Stomach (tissue), 9 donors: ENCODE data around the gene STXBP3. TPM values are rescaled to one million over a fixed set of nuclear protein-coding genes. Genes with fewer than 3 reads are reported as not detected.

Source experiments
- DNase-seq, 2 donors: peaks; one replicate each; pipeline versions ENCODE4 v3.0.0 to v3.0.0-alpha.2; 2013 to 2019
- H3K27ac ChIP-seq, 5 donors: fragments of 200-600 bp in 4 of 5; sonication (generic) in 4 of 5; one replicate each; pipeline ENCODE4 v1.5.1; 2013 to 2019; ENCODE audit warnings: mild to moderate bottlenecking in 1 of 5, moderate library complexity in 1 of 5
- H3K27me3 ChIP-seq, 3 donors: fragments of 200-600 bp; sonication (generic); one replicate each; pipeline ENCODE4 v1.5.1; 2017 to 2019; ENCODE audit warnings: mixed run types in 1 of 3
- H3K36me3 ChIP-seq, 4 donors: fragments of 200-600 bp; sonication (generic); 1 replicate in 3 of 4; 2 replicates in 1 of 4; pipeline ENCODE4 v1.5.1; 2016 to 2019
- H3K4me1 ChIP-seq, 4 donors: fragments of 200-600 bp; sonication (generic); one replicate each; pipeline ENCODE4 v1.5.1; 2016 to 2019
- H3K4me3 ChIP-seq, 4 donors: fragments of 200-600 bp; sonication (generic) in 3 of 4; one replicate each; pipeline ENCODE4 v1.5.1; 2016 to 2019; ENCODE audit warnings: mild to moderate bottlenecking in 1 of 4
- H3K9me3 ChIP-seq, 4 donors: fragments of 200-600 bp; sonication (generic); one replicate each; pipeline ENCODE4 v1.5.1; 2016 to 2019
- EP300 ChIP-seq: sonication (generic); formaldehyde crosslinking; IDR thresholded peaks from one replicate; pipeline ENCODE4 v1.6.1; 2017; ENCODE audit warnings: antibody characterized with exemption
- POLR2A ChIP-seq, 4 donors: fragments of 450-650 bp; IDR thresholded peaks; one replicate each; pipeline ENCODE4 v1.6.1; 2016; ENCODE audit warnings: antibody characterized with exemption in 4 of 4, control low read depth in 2 of 4, mild to moderate bottlenecking in 1 of 4, moderate library complexity in 1 of 4
- POLR2AphosphoS5 ChIP-seq, 3 donors: sonication (generic); formaldehyde crosslinking; IDR thresholded peaks; one replicate each; pipeline ENCODE4 v1.6.1; 2016; ENCODE audit warnings: antibody characterized with exemption in 3 of 3
- WGBS, 5 donors: extraction: QIAGEN DNeasy Blood & Tissue Kit in 3 of 5; methylation state at CpG; one replicate each; pipeline versions ENCODE4 v1.1.5 to v1.1.7; 2013 to 2018; 5-methylcytosine and 5-hydroxymethylcytosine counted together
- intact Hi-C: fragments of 100-400 bp; cut with DNase I; formaldehyde crosslinking; loops from one replicate; pipeline ENCODE4 v1.15.1; 2023; ENCODE audit warnings: low total_unique reads
- polyA plus RNA-seq, 3 donors: library from polyadenylated mRNA; stranded (reverse); fragments of 200-250 nt; gene quantifications; one replicate each; pipeline ENCODE4 v1.2.3, GENCODE V29; 2013
- total RNA-seq, 5 donors: library from RNA; depleted of rRNA; stranded (reverse); fragments of >200 nt; gene quantifications; one replicate each; pipeline versions ENCODE4 v1.1.0 to v1.2.3, GENCODE V29; 2014 to 2016
- TF ChIP-seq, protein P1 (sequence below), 7 experiments: fragments of 450-650 bp in 4 of 7; fragments of 200-600 bp in 3 of 7; sonication (generic) in 3 of 7; IDR thresholded peaks; one replicate each; pipeline ENCODE4 v1.5.1; 2016 to 2019; ENCODE audit warnings: antibody characterized with exemption in 7 of 7, control low read depth in 2 of 7, mild to moderate bottlenecking in 1 of 7
- donor health status: healthy with polysubstance abuse.
- donor health status: Bipolar disorder and iron deficiency.
- donor health status: healthy.

The STXBP3 gene
- total and polyA plus RNA-seq, 8 donors = 11.7 to 170 (median 30.8) TPM

DNA sequence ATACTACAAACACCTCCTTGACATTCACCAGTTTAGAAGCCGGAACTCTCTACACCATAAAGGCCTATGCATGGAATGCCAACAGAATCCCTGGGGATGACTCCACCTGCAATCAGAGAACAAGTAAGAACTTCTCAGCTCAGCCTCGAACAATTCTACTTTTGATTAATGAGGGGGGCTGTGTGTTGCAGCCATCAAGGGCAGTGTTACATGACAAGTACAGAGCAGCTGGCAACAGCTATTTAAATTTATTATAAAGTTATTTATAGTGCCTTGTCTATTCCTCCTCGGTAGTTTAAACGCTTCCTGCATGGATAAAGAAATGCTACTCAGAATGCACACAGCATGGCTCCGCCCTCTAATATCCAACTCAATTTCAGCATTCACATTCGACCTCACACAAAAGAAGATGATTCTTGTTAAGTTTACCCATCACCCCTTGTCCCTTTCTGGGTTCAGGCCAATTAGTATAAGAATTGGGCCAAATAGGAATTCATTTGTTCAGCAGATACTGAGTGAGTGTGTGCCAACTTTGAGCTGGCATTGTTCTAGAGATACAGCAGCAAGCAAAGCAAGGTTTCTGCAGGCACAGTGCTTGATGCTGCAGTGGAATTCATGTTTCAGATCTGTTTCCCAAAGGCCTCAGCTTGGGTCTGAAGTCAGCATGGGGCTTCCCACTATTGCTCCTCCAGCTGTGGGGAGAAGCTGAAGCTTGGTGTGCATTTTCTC lies 27.4 kb upstream of the STXBP3 start:
- Histone ChIP-seq H3K4me1 (no peaks in the 10 kb centered on the region), H3K4me3 (no peak overlapping the region), H3K27ac (no peak overlapping the region), H3K36me3 (no peaks in the 10 kb centered on the region), H3K9me3 (no peaks in the 10 kb centered on the region), H3K27me3 (no peaks in the 10 kb centered on the region)
- intact Hi-C loops = no loop called here
- TF ChIP-seq, protein P1, sequence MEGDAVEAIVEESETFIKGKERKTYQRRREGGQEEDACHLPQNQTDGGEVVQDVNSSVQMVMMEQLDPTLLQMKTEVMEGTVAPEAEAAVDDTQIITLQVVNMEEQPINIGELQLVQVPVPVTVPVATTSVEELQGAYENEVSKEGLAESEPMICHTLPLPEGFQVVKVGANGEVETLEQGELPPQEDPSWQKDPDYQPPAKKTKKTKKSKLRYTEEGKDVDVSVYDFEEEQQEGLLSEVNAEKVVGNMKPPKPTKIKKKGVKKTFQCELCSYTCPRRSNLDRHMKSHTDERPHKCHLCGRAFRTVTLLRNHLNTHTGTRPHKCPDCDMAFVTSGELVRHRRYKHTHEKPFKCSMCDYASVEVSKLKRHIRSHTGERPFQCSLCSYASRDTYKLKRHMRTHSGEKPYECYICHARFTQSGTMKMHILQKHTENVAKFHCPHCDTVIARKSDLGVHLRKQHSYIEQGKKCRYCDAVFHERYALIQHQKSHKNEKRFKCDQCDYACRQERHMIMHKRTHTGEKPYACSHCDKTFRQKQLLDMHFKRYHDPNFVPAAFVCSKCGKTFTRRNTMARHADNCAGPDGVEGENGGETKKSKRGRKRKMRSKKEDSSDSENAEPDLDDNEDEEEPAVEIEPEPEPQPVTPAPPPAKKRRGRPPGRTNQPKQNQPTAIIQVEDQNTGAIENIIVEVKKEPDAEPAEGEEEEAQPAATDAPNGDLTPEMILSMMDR (IDR thresholded peaks at IDR 0.05) = no peak
- TF ChIP-seq POLR2AphosphoS5 (IDR thresholded peaks at IDR 0.05) = no peak
- no peak for TF ChIP-seq POLR2A (IDR thresholded peaks at IDR 0.05)
- TF ChIP-seq EP300 = no peak
- WGBS, 5 donors = 48 to 57% (median 52%) methylated on average over 6 of the region's 6 CpGs
- DNase-seq = no peak

DNA sequence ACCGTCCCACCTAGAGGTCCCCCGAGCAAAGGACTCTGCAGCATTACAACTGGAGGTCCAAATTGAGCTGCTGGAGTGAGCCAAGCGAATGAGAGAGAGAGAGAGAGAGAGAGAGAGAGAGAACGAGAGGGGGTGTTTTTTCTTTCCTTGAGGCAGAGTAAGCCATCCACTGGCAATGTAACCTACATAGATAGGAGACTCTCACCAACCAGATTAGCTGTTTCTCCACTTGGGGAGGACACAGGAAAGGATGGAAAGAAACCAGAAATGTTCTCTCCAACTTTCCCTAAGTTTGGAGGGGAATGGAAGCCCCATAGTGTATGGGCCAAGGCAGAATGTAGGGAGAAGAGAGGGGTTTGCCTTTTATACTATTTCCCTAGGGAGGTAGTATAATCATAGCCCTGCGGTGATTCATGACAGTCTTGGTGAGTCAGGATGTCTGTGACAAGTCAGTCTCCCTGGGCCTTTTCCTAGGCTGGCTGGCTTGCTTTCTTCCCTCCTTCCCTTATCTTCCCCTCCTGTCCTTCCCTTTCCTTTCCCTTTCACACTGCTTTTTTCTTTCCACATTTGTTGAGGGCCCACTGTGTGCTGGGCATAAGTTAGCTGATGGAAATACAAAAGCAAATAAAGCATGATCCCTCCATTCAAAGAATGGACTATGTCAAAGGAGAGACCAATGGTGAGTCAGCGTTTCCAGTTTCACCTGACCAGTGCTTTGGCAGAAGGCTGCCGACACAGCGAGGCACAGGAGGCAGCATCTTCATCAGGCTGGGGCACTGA lies 26.6 kb upstream of the STXBP3 start:
- Histone ChIP-seq H3K27ac (no peak overlapping the region), H3K36me3 (no peaks in the 10 kb centered on the region), H3K9me3 (no peaks in the 10 kb centered on the region), H3K4me3 (no peak overlapping the region), H3K4me1 (no peaks in the 10 kb centered on the region), H3K27me3 (no peaks in the 10 kb centered on the region)
- intact Hi-C loops = no loop called here
- TF ChIP-seq POLR2AphosphoS5 (IDR thresholded peaks at IDR 0.05) = no peak
- WGBS, 5 donors = 73 to 81% (median 78%) methylated on average over 8 of the region's 8 CpGs
- no peak for DNase-seq

DNA sequence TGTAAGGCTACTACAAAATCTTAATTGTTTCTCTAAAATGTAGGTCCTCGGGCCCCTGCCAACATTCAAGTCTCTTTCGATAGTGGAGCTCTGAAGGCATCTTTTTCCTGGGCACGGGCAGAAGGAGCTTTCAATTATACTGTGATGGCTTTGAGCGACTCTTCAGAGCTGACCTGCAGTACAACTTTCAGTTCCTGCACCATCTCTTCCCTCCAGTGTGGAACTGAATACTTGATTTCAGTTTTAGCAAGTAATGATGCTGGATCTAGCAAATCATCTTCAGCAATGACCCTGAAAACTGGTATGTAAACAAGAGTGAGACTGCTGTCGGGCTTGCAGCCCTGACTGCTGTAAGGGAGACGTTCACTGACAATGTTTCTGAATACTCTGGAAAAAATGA lies 24.2 kb upstream of the STXBP3 start:
- Histone ChIP-seq H3K27ac (no peak overlapping the region), H3K4me1 (peaks cover 0 to 6% (median 4%) of the 10 kb centered on the region in 4 donors), H3K36me3 (no peaks in the 10 kb centered on the region), H3K27me3 (no peaks in the 10 kb centered on the region), H3K9me3 (no peaks in the 10 kb centered on the region), H3K4me3 (no peak overlapping the region)
- whole genome bisulfite sequencing, 5 donors = 56 to 71% (median 67%) methylated on average over 6 of the region's 6 CpGs
- no peak for DNase-seq
- TF ChIP-seq POLR2A (IDR thresholded peaks at IDR 0.05) = no peak
- TF ChIP-seq, protein P1 (IDR thresholded peaks at IDR 0.05) = no peak
- TF ChIP-seq EP300 = no peak
- no peak for TF ChIP-seq POLR2AphosphoS5 (IDR thresholded peaks at IDR 0.05)
- intact Hi-C loops = no loop called here

DNA sequence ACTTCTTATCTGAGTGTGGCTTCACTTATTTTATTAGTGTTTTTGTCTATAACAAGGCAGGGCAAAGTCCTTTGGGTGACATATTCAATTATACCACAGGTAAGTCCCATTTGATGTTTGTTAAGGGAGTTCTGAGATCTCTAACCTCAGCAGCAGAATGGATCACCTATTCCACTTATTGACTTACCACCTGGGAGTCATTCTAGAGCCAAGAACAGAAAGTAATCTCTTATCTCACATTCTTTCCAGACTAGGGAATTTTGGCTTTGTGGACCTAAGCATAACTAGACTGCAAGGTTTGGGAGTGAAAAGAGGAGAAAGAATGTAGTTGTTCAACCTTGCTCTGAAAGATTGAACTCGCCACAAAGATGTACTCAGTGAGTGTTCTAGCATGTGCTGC lies 20.6 kb upstream of the STXBP3 start:
- 31 to 64% (median 45%) methylated on average over 1 of the region's 1 CpG for WGBS, 5 donors
- no peak for DNase-seq
- intact Hi-C loops = no loop called here
- Histone ChIP-seq H3K27me3 (no peaks in the 10 kb centered on the region), H3K36me3 (no peaks in the 10 kb centered on the region), H3K9me3 (no peaks in the 10 kb centered on the region), H3K27ac (peak overlapping the region in 2 of 5 donors; percentile 8 to 55), H3K4me1 (peaks cover 0 to 6% (median 4%) of the 10 kb centered on the region in 4 donors), H3K4me3 (no peak overlapping the region)
- TF ChIP-seq POLR2A (IDR thresholded peaks at IDR 0.05) = no peak
- peak in 1 of 3 donors; percentile 55 for TF ChIP-seq POLR2AphosphoS5 (IDR thresholded peaks at IDR 0.05)

DNA sequence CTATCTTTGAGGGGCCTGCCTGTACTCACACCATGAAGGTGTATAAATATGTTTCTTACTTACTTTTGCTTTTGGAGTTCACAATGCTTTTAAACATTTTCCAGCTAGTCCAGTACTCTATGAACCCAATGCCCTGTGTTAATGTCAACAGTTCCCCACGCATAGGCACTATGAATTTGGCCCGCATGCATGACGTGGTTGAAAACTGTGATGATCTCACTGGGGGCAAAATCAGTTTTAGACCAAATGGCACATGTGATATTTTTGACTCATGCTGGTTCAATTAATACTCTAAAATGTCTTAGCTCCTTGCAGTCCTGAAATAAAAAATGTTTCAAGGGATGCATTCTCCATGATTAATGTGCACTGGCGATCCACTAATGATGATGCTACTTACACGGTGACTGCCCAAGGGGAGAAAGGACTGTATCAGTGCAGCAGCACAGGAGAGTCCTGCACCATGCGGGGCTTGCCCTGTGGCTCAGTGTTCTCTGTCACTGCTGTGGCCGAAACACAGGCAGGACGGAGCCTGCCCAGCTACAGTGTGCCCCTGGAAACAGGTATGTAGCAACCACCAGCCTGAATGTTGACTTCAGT lies 18.0 kb upstream of the STXBP3 start:
- no peak for DNase-seq
- WGBS, 5 donors = 88 to 97% (median 92%) methylated on average over 8 of the region's 8 CpGs
- intact Hi-C loops = no loop called here
- Histone ChIP-seq H3K27ac (no peak overlapping the region), H3K9me3 (no peaks in the 10 kb centered on the region), H3K4me3 (no peak overlapping the region), H3K4me1 (peaks cover 0 to 6% (median 4%) of the 10 kb centered on the region in 4 donors), H3K36me3 (no peaks in the 10 kb centered on the region), H3K27me3 (no peaks in the 10 kb centered on the region)
- no peak for TF ChIP-seq EP300
- TF ChIP-seq POLR2A (IDR thresholded peaks at IDR 0.05) = no peak
- TF ChIP-seq POLR2AphosphoS5 (IDR thresholded peaks at IDR 0.05) = no peak
